Measurements from ENCODE around the gene AQP5.

AQP5 gene

DNA sequence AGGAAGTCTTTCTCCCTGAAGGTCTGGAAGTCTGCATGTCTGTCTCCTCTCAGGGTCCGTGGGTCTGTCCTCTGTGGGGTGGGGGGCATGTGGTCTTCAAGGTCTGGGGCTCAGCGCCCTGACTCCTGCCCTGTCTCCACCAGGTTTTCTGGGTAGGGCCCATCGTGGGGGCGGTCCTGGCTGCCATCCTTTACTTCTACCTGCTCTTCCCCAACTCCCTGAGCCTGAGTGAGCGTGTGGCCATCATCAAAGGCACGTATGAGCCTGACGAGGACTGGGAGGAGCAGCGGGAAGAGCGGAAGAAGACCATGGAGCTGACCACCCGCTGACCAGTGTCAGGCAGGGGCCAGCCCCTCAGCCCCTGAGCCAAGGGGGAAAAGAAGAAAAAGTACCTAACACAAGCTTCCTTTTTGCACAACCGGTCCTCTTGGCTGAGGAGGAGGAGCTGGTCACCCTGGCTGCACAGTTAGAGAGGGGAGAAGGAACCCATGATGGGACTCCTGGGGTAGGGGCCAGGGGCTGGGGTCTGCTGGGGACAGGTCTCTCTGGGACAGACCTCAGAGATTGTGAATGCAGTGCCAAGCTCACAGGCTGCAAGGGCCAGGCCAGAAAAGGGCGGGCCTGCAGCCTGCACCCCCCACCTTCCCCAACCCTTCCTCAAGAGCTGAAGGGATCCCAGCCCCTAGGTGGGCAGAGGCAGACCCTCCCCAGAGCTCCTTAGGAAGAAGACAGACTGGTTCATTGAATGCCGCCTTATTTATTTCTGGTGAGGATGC lies 3.4 kb downstream of the AQP5 start:
- TF ChIP-seq, protein P1, sequence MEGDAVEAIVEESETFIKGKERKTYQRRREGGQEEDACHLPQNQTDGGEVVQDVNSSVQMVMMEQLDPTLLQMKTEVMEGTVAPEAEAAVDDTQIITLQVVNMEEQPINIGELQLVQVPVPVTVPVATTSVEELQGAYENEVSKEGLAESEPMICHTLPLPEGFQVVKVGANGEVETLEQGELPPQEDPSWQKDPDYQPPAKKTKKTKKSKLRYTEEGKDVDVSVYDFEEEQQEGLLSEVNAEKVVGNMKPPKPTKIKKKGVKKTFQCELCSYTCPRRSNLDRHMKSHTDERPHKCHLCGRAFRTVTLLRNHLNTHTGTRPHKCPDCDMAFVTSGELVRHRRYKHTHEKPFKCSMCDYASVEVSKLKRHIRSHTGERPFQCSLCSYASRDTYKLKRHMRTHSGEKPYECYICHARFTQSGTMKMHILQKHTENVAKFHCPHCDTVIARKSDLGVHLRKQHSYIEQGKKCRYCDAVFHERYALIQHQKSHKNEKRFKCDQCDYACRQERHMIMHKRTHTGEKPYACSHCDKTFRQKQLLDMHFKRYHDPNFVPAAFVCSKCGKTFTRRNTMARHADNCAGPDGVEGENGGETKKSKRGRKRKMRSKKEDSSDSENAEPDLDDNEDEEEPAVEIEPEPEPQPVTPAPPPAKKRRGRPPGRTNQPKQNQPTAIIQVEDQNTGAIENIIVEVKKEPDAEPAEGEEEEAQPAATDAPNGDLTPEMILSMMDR (IDR thresholded peaks at IDR 0.05; ENCODE audit: low read depth, low read length) = no peak
- no peak overlapping the region for H3K4me3 ChIP-seq (ENCODE audit: low read depth, low read length)

DNA sequence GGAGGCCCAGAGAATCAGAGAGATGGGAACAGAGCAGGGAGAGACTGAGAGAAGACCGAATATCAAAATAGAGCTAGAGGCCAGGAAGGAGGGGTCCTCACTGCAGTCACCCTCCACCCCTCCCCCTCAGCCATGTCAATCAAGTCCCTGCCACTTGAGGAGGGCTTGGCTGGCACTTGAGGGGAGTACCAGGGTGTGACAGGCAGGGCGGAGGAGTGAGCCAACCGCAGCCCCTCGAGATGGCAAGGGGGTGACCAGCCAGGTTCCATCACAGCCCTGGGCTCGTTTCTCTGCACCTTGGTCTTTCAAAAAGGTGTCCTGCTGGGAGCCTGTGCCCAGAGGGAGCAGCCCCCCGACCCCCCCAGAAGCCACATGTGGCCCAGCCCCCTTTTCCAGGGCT lies 4.2 kb downstream of the AQP5 start:
- TF ChIP-seq, protein P1 (IDR thresholded peaks at IDR 0.05; ENCODE audit: low read depth, low read length) = no peak
- no peak overlapping the region for H3K4me3 ChIP-seq (ENCODE audit: low read depth, low read length)

DNA sequence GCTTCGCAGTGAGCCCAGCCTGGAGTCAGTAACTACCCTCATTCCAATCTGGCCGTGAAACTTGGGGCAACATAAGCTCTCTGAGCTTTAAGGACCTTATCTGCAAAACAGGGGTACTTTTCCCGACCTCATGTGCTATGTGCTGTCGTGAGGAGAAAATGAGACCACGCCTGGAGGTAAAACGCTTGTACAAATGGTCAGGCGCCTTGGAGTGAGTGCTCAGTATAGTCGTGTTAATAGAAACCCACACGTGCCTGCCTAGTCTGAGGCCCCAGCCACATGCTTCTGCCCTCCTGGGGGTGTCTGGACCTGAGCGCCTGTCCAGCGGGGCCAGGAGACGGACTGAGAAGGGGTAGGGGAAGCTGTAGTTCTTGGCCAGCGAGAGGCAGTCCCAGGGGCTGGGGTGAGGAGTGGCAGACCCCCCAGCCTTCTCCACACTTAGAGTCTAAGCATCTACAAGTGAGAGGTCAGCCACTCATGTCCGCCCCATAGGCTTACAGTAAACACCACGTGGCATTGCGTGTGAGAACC lies 4.9 kb downstream of the AQP5 start:
- no peak overlapping the region for H3K4me3 ChIP-seq (ENCODE audit: low read depth, low read length)
- TF ChIP-seq, protein P1 (IDR thresholded peaks at IDR 0.05; ENCODE audit: low read depth, low read length) = no peak

DNA sequence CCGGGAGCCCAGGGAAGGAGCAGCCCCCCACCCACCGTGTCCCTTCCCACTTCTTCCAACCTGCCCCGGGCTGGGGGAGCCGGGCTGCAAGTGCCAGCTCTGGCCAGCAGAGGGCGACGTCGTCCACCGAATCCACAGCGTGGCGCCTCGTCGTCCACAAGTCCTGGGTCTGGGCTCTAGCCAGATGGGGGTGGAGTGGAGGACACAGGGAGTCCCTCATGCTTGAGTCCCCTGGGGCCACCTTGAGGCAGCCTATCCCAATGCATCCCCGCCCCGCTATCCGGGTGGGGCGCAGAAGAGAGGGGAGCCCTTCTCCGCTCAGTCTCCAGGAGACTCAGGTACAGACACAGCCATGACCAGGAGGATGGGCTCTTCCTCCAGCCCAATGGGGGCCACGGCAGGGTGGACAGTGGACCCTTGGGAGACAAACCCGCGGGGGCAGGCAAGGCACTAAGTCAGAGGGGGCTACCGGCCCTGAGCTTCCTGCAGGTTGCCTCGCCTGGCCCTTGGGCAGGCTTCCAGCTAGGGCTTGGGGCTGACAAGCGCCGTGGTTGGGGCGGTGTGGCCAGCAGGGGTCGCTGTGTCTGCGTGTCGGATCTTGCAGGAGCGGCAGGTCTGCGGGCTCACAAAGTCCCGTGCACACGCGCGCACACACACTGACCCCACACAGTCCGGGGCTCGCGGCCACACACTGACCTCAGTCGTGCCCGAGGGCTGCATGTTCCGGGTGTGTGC lies 5.5 kb downstream of the AQP5 start:
- TF ChIP-seq, protein P1 (IDR thresholded peaks at IDR 0.05; ENCODE audit: low read depth, low read length) = peak; percentile 82
- H3K4me3 ChIP-seq (ENCODE audit: low read depth, low read length) = peak overlapping the region; percentile 50

DNA sequence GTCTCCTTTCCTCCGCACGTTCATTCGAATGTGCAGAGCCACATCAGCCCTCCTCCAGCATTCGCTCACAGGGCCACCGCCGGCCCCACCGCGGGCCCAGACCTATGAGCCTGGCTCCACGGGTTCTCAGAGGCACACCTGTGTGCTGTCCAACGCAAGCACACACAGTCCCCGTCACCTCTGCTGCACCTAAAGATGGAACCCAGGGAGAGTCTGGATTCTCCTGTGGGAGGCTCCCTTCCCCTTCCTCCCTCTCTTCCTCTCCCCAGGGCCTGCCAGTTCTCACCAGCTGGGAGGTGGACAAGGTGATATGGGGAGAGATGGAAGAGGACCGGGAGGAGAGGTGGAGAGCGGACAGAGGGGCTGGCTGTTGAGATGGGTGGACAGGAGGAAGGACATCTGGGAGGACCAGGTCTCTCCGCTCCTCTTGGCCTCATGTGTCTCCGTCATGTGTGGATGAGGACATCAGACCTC lies 6.1 kb downstream of the AQP5 start:
- H3K4me3 ChIP-seq (ENCODE audit: low read depth, low read length) = no peak overlapping the region; the same call in none of the 2 replicates

DNA sequence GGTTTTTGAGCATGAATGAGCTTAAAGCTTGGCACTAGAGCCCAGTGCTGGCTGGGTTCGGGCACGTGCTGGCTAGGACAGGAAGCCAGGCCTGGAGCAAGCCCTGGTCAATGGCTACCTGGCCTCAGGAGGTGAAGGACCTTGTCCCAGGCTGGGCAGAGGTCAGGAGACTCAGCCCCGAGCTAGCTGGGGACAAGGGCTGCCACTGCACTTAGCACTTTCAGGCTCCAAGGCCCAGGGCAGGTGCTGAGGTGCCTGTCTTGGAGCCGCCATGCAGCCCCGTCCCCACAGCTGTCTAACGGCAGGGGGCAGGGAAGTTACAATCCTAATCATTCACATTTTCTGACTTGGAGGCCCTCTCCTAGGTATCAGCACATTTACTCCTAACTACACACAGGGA lies 6.8 kb downstream of the AQP5 start:
- no peak overlapping the region for H3K4me3 ChIP-seq (ENCODE audit: low read depth, low read length)
- TF ChIP-seq, protein P1 (IDR thresholded peaks at IDR 0.05; ENCODE audit: low read depth, low read length) = no peak

More for the DNA sequence above, 6.1 kb downstream of the AQP5 start:
- TF ChIP-seq, protein P1 (IDR thresholded peaks at IDR 0.05; ENCODE audit: low read depth, low read length) = no peak

DNA sequence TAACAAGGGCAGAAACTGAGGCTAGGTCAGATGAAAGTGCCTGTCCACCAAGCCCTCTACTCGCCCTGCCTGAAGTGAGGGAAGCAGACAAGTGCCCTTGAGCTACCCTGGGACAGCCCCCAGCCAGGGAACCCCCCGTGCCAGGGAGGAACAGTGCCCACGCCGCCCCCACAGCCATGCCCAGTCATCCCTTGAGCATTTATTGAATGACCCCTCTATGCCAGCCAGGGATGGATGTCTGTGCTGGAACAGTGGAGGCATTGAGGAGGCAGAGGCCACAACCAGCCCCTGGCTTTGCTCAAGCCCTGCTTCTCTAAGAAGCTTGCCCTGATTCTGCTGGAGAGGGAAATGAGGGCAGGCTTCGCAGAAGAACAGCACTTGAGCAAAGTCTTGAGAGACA lies 7.4 kb downstream of the AQP5 start:
- TF ChIP-seq, protein P1 (IDR thresholded peaks at IDR 0.05; ENCODE audit: low read depth, low read length) = no peak
- no peak overlapping the region for H3K4me3 ChIP-seq (ENCODE audit: low read depth, low read length)
